MM.1S (cell line): ENCODE results near the gene RNF10.

ENCODE experiments used
- DNase-seq: peaks from one replicate; pipeline ENCODE4 v3.0.0-alpha.2; 2015
- H2AFZ ChIP-seq: fragments of 300-600 bp; sonication (generic); 2 replicates; pipeline ENCODE4 v1.6.0; 2016; ENCODE audit warnings: antibody characterized with exemption, low read length
- H3F3A ChIP-seq: fragments of 300-600 bp; sonication (generic); 2 replicates; pipeline ENCODE4 v1.6.1; 2016; ENCODE audit warnings: mild to moderate bottlenecking, antibody characterized with exemption, low read length, moderate library complexity, mixed read lengths; ENCODE audit not compliant: insufficient read depth
- H3K27ac ChIP-seq: fragments of 300-600 bp; sonication (generic); 2 replicates; pipeline ENCODE4 v1.5.1; 2016; ENCODE audit warnings: mild to moderate bottlenecking, low read length
- H3K27me3 ChIP-seq: fragments of 300-600 bp; sonication (generic); replicated peaks from 2 replicates; pipeline ENCODE4 v1.6.0; 2016; ENCODE audit warnings: low read length; ENCODE audit not compliant: insufficient read depth
- H3K36me3 ChIP-seq: fragments of 300-600 bp; sonication (generic); replicated peaks from 2 replicates; pipeline ENCODE4 v1.6.1; 2016; ENCODE audit warnings: mild to moderate bottlenecking, low read length, mixed read lengths; ENCODE audit not compliant: insufficient read depth
- H3K4me1 ChIP-seq: fragments of 300-600 bp; sonication (generic); 2 replicates; pipeline ENCODE4 v1.6.1; 2016; ENCODE audit warnings: low read length, mixed read lengths
- H3K4me2 ChIP-seq: fragments of 300-600 bp; sonication (generic); 2 replicates; pipeline ENCODE4 v1.6.0; 2016; ENCODE audit warnings: low read depth, low read length
- H3K4me3 ChIP-seq: fragments of 300-600 bp; sonication (generic); 2 replicates; pipeline ENCODE4 v1.5.1; 2016; ENCODE audit warnings: low read length, mixed read lengths
- H3K79me2 ChIP-seq: fragments of 300-600 bp; sonication (generic); 2 replicates; pipeline ENCODE4 v1.6.1; 2016; ENCODE audit warnings: mixed run types, low read length, mixed read lengths
- H3K9ac ChIP-seq: fragments of 300-600 bp; sonication (generic); 2 replicates; pipeline ENCODE4 v1.6.1; 2016; ENCODE audit warnings: low read length, mixed read lengths
- H3K9me2 ChIP-seq: fragments of 300-600 bp; sonication (generic); replicated peaks from 2 replicates; pipeline ENCODE4 v1.6.1; 2016; ENCODE audit warnings: mild to moderate bottlenecking, low read length, mixed read lengths; ENCODE audit not compliant: insufficient read depth
- H3K9me3 ChIP-seq: fragments of 300-600 bp; sonication (generic); replicated peaks from 2 replicates; pipeline ENCODE4 v1.6.1; 2016; ENCODE audit warnings: mild to moderate bottlenecking, low read length, mixed read lengths; ENCODE audit not compliant: insufficient read depth
- H4K20me1 ChIP-seq: fragments of 300-600 bp; sonication (generic); 2 replicates; pipeline ENCODE4 v1.6.1; 2016; ENCODE audit warnings: mild to moderate bottlenecking, low read length, moderate library complexity, mixed read lengths; ENCODE audit not compliant: insufficient read depth
- EZH2 ChIP-seq: fragments of 300-600 bp; sonication (generic); optimal IDR thresholded peaks from 2 replicates; pipeline ENCODE3; 2017; ENCODE audit warnings: low read depth, mild to moderate bottlenecking, antibody characterized with exemption, low read length, mixed read lengths
- EZH2phosphoT487 ChIP-seq: fragments of 300-600 bp; sonication (generic); IDR thresholded peaks from 2 replicates; pipeline ENCODE4 v1.6.1; 2018; ENCODE audit warnings: antibody characterized with exemption, low read length
- TF ChIP-seq, protein P1 (sequence below): fragments of 300-600 bp; sonication (generic); IDR thresholded peaks from 2 replicates; pipeline ENCODE4 v1.5.1; 2016; ENCODE audit warnings: antibody characterized with exemption, low read length, mixed read lengths

The RNF10 gene

DNA sequence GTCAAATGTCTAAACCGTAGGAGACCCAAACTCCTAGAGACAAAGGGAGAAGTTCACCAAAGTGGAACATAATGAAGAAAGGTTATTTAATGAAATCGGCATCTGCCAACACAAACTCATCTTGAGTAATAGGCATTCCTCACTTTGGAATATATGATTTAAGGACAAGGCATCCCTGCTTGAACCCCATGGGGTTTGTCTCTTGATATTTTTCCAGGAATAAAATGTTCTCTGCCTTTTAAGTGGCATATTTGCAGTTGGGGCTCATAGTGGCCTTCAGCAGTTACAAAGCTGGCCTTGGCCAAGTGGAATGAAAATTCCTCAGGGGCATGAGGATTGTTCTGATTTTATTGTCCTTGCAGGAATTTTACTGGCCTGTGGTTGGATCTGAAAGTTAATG lies 40.0 kb downstream of the RNF10 start:
- Histone ChIP-seq H3K4me2 (no peak overlapping the region), H2AFZ (no peak overlapping the region), H3F3A (0 out of 2 replicates have a peak, but pooled peaks cover 7% of the 10 kb centered on the region), H3K27ac (no peak overlapping the region), H3K4me3 (no peak overlapping the region), H3K9ac (no peak overlapping the region), H3K79me2 (0 out of 2 replicates have a peak, but pooled peaks cover 5% of the 10 kb centered on the region), H3K9me2 (no peaks in the 10 kb centered on the region), H3K4me1 (no peaks in the 10 kb centered on the region), H3K27me3 (no peaks in the 10 kb centered on the region), H3K9me3 (no peaks in the 10 kb centered on the region), H3K36me3 (0 out of 2 replicates have a peak, but pooled peaks cover 8% of the 10 kb centered on the region), H4K20me1 (no peaks in the 10 kb centered on the region)
- no peak for DNase-seq
- no peak for TF ChIP-seq EZH2phosphoT487
- no peak for TF ChIP-seq EZH2
- TF ChIP-seq, protein P1, sequence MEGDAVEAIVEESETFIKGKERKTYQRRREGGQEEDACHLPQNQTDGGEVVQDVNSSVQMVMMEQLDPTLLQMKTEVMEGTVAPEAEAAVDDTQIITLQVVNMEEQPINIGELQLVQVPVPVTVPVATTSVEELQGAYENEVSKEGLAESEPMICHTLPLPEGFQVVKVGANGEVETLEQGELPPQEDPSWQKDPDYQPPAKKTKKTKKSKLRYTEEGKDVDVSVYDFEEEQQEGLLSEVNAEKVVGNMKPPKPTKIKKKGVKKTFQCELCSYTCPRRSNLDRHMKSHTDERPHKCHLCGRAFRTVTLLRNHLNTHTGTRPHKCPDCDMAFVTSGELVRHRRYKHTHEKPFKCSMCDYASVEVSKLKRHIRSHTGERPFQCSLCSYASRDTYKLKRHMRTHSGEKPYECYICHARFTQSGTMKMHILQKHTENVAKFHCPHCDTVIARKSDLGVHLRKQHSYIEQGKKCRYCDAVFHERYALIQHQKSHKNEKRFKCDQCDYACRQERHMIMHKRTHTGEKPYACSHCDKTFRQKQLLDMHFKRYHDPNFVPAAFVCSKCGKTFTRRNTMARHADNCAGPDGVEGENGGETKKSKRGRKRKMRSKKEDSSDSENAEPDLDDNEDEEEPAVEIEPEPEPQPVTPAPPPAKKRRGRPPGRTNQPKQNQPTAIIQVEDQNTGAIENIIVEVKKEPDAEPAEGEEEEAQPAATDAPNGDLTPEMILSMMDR, result no peak

DNA sequence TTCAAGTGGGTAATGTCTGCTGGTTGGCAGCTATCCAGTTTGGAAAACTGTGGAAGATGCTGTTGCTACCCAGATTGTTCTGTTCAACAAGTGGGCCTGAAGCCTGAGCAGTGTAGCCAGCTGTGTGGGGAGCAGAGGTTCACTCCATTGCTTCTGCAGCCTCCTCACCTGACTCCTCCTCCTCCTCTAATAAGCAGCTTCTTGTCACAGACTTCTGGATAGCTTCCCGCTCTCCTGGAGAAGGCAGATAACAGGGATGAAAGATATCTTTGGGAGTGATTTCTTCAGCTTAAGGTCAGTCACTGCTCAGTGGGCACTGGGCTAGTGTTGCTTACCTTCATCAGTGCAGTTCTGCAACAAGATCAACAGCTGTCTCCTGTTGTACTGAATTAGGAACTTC lies 45.0 kb downstream of the RNF10 start:
- H2AFZ ChIP-seq, result no peak overlapping the region
- no peak overlapping the region for H3K4me2 ChIP-seq
- TF ChIP-seq EZH2phosphoT487, result no peak
- TF ChIP-seq, protein P1, result no peak
- TF ChIP-seq EZH2, result no peak
- no peak overlapping the region for H3K4me3 ChIP-seq
- no peaks in the 10 kb centered on the region for H3K79me2 ChIP-seq
- DNase-seq, result no peak
- no peak overlapping the region for H3K9ac ChIP-seq
- H4K20me1 ChIP-seq, result no peaks in the 10 kb centered on the region
- no peaks in the 10 kb centered on the region for H3K9me3 ChIP-seq
- 0 out of 2 replicates have a peak, but pooled peaks cover 4% of the 10 kb centered on the region for H3K36me3 ChIP-seq
- no peaks in the 10 kb centered on the region for H3K9me2 ChIP-seq
- H3K4me1 ChIP-seq, result 0 out of 2 replicates have a peak, but pooled peaks cover 6% of the 10 kb centered on the region
- no peaks in the 10 kb centered on the region for H3K27me3 ChIP-seq
- no peak overlapping the region for H3K27ac ChIP-seq
- H3F3A ChIP-seq, result peaks cover 11% of the 10 kb centered on the region; the same call in 1 of the 2 replicates

DNA sequence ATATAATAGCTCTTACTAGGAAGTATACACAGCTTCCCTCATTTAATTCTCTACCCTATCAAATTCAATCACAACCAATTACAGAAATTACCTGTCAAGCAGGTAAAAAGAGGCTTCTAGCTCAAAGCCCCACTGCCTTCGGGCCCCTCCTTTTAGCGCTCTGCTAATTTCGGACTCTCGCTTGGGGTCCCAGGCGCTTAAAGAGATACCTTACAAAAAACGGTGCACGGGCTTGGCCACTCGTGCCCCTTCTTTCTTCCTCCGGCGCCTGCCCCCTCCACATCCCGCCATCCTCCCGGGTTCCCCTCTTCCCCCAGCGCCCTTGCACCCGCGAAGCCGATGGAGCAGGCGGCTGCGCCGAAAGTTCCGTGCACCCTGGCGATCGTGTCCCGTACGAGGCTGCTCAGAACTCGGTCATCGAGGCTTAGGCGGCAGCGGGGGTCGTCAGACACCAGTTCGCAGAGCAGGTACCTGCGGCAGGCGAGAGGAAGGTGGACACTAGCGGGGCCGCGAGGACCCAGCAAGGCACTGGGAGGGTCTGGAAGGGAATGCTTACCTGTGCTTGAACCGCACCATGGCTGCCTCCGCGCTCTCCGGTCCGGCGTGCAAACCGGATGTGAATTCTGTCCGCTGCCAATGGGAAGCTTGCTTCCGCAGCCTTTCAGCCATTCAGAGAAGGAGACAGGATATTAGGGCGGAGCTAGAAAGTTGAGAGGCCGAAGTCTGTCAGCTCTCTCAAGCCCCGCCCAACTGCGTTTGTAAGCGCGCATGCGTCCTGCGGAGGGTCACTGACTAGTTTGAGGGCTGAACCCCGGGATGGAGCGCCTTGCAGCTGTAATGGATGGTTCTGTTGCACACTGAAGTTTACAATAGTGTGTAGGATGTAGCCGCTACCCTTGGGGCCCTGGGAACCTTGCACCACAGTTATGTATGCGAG lies 46.9 kb downstream of the RNF10 start, which contains the start of gene POP5:
Gene POP5 (minus strand): TSS at position 616 of the 937 bp plus-strand sequence. CDS start 40 bp downstream, at position 576.
- peak within 1 kb of the TSS; percentile 21; the same call in 1 of the 2 replicates for H3K27ac ChIP-seq
- H3K36me3 ChIP-seq, result 0 out of 2 replicates have a peak, but pooled peaks cover 3% of the 10 kb centered on the region
- peak within 1 kb of the TSS; percentile 72 for H2AFZ ChIP-seq
- TF ChIP-seq EZH2phosphoT487 (no peak), EZH2 (no peak)
- TF ChIP-seq, protein P1, result no peak
- 0 out of 2 replicates have a peak, but pooled peaks cover 6% of the 10 kb centered on the region for H3K4me1 ChIP-seq
- H4K20me1 ChIP-seq, result no peaks in the 10 kb centered on the region
- peak within 1 kb of the TSS; percentile 83 for H3K4me3 ChIP-seq
- H3K9ac ChIP-seq, result peak within 1 kb of the TSS; percentile 64; the same call in 1 of the 2 replicates
- H3K4me2 ChIP-seq, result peak within 1 kb of the TSS; percentile 94
- H3K27me3 ChIP-seq, result no peaks in the 10 kb centered on the region
- no peaks in the 10 kb centered on the region for H3K9me2 ChIP-seq
- H3K79me2 ChIP-seq, result no peaks in the 10 kb centered on the region
- no peaks in the 10 kb centered on the region for H3K9me3 ChIP-seq
- H3F3A ChIP-seq, result peaks cover 11% of the 10 kb centered on the region; the same call in 1 of the 2 replicates
- peak; percentile 95 for DNase-seq
